ENCODE measurements around the gene CBX4. TPM values are rescaled to one million over a fixed set of nuclear protein-coding genes. Genes with fewer than 3 reads are reported as not detected.

CBX4 gene
- total RNA-seq, 1 donor from 2014 or later, result 19.2 TPM

DNA sequence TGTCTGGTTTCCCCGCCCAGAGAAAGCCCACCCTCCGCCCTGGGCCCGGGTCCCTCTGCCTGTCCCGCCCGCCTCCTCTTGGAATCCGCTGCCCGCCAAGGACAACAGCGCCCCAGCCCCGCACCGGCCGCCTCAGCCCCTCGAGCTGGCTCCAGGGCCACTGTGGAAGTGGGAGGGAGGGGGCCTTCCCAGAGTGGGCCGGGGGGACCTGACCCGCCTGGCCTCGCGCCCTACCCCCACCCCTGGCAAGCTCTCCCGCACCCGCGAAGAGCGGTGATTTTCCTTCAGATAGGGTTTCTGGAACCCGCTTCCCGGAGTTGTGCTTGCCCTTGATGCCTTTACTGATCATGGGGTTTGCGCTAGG is 40.1 kb downstream of the CBX4 start:
- DNase-seq, result no peak

GRCh38 chr17:79798299-79799173 is 40.7 kb downstream of the CBX4 start:
- DNase-seq, result no peak

DNA sequence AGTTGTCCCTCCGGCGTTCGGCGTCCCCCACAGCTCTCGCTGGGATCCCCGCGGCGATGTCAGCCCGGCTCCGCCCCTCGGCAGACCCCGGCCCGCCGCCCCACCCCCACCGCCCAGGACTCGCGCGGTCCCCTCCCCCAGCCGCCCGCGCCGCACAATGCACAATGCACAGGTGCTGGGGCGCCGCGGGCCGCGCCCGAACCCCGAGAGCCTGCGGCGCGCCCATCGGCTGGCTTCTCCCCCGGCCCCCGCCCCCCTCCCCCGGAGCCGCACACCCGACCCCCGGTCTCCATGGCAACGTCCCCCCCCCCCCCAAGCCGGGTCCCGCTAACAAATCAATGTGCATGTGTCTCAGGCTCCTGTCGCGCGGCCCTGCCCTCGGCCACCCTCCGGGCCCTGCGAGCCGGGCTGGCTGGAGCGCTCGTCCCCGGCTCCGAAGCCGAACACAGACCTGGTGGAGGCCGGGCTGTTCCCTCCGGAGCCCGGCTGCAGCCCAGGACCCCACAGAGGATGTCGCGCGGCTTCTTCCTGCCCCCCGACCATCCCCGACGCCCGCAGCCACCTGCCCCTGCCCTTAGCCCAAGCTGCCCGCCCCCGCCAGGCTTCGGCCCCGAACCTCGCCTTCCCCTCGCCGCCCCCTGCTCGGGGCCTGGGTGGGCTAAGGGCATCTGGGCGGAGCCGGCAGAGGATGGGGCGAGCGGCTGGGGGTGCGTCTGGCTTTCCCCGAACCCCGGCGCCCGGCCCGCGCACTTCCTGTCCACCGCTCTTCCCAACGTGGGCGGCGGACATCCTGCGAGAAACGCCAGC is 41.5 kb downstream of the CBX4 start:
- no peak for DNase-seq

DNA sequence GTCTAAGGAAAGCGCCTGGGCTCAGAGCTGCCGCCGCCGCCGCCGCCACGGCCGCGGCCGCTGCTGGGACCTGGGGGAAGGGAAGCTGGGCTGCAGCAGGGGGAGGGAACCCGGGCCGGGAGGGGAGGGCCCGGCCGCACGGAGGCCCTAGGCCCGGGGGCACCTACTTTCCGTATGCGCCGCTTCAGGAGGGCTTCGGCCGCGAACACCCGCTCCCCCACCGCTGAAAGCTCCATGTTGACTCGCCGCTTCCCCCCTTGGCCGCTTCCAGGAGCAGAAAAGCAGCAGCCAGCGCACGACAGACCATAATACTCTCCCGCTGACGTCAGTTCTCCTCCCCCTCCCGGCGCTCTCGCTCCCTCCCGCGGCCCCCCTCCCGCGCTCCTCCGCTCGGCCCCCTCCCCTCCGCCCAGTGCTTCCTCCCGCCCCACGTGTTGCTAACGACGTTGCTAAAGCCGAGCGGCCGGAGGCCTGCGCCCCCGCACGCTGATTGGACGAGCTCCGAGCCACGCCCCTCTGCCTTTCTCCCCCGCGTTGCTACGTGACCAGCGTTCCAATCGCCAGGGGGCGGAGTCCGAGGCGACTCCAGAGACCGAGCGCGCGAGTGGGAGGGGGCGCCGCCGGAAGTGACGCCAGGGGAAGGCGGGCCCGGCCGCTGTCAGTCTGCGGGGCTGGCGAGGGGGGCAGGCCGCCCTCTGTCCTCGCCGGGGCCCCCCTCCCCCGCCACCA is 42.3 kb downstream of the CBX4 start, which contains the start of gene CBX8:
Gene CBX8 (minus strand): TSS at position 315 of the 729 bp plus-strand sequence. CDS start 79 bp downstream, at position 236.
- peak; percentile 98 for DNase-seq

GRCh38 chr17:79796444-79796762 is 42.8 kb downstream of the CBX4 start:
- DNase-seq, result no peak

DNA sequence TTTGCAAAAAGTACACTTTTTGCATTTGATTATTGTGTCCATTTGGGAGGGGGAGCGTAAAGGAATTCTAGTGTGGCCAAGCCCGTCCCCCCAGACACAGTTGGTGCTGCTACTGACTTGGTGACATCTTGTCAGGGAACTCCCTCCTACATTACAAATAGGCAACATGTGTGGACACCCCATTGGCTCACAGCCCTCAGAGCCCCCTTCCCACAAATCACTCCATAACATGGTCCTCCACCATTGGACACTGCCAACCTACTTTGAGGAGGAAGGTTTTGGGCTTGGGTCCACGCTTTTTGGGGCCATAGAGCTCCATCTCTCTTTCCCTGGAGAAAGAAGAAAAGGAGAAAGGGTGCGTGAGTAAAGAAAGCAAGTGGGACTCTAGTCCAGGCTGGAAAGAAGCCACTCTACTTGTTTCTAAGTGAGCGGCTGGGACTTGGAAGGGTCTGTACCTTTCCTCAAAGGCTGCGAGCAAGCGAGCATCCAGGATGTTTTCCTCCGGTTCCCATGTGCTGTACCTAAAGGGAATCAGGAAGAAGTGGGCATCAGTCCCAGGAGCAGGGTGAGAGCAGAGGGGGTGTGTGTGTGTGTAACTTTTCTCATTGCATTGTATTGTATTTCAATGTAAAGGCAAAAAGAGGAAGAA is 43.3 kb downstream of the CBX4 start:
- DNase-seq, result no peak

DNA sequence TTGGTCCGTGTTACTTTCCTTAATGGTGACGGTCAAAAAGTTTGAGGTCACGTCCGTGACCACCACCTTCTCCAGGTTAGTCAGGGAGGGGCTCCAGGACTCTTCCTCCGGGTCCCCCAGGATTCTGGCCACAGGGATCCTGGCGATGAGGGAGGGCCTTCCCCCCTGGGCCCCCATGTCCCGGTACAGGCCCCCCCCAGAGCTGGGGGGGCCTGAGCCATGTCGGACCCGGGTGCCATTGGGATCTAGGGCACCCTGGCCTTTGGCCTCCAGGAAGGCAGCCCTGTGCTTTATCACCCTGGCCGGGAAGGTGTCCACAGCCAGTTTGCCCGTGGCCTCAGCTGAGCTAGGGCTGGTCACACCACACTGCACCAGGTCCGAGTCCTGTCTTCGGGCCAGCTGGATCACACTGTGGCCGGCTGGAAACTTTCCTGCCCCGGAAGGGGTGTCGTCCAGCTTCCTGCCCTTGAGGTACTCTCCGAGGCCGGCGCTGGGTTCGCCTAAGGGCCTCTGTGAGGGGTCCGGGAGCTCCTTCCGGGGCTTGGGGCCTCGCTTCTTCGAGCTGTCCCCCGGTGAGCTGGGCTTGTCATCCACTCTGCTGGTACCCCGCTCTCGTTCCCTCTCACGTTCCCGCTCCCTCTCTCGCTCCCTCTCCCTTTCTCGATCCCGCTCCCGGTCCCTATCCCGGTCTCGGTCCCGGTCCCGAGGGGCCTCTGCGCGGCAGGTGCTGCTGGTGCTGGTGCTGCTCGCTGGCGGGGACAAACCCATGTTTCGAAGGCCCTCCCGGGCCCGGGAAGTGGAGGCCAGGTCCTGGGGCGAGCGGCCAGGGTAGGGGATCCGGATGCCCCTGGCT is 44.4 kb downstream of the CBX4 start:
- no peak for DNase-seq

- no peak for DNase-seq
Measured at GRCh38 chr17:79793924-79794304, 45.3 kb downstream of the CBX4 start.

- DNase-seq, result no peak
Measured at GRCh38 chr17:79792984-79793923, 46.0 kb downstream of the CBX4 start.

DNA sequence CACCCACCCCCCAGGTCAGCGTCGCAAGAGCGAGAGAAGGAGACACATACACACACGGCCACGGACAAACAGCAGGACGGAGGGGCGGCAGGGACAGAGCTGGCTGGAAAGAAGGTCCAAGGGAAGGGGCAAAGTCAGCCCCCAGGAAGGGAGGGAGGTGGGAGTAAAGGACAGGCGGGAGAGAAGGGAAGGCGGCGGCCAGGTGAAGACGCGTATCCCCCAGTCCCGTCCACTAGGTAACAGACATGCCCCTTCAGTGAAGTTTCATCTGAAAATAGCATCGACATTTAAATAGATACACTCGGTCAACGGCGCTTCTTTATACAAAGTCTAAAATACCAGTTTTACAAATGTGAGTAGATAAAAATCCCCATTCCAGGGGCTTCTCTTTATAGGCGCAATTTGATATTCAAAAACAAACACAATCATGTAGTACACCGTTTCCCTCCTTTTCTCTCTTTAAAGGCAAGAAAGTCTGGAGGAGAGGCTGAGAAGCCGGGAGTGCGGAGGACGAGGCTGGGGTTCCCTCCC is 46.8 kb downstream of the CBX4 start:
- DNase-seq, result no peak

DNA sequence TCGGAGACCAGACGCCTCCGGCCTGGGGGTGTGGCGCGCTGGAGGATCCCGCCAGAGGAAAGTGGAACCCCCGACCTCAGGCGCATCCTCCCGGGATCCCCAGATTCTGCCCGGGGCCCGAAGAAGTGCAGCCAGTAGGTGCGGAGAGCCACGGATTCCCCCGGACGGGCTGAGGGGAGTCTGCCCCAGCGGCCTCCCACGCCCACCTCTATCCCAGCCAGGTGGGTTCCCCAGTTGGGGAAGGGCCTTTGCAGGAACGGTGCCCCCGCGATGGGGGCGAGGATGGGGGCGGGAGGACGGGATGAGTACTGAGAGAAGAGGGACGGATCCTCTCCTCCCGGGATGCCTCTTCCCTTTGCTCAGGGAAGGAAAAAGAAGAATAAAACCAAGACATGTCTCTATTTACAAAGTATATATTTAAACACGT is 47.5 kb downstream of the CBX4 start:
- DNase-seq, result no peak

DNA sequence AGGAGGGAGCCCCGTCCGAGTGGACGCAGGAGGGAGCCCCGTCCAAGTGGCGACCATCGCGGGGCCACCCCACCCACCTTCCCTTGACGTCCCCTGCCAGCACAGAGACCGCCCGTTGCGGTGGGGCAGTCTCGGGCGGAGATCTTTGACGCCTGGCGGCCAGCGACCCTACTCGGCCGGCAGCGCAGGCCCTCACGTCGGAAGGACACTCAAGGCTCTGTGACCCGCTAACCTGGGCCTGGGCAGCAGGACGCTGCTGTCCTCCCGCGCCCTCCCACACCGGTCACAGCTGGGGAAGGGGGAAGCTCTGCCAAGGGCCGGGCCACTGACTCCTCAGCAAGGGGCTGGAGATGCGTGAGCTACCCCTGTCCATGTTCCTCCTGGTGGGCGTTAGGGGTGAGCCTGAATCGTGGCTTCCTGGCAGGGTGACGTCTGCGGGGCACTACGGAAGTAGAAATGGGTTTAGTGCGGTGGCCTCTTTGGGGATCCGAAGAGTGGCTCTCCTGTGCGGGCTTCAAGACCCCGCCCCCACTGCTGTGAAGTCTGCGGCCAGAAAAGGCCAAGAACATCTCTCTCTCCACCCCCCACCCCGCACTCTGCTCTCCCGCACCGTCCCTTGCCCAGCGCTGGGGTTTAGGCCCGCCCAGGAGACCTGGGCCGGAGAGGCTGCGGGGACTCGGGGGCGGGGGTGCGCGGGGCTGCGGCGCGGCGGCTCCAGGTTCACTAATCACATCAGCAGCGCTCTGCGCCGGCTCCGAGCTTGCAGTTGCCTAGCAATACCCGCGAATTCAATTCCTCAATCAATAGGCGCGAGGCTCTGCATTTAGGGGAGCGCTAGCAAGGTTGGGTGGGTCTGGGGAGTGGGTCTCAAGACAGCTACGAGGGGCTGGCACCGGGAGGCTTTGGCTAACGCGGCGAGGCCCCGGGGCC is 48.2 kb downstream of the CBX4 start:
- no peak for DNase-seq

DNA sequence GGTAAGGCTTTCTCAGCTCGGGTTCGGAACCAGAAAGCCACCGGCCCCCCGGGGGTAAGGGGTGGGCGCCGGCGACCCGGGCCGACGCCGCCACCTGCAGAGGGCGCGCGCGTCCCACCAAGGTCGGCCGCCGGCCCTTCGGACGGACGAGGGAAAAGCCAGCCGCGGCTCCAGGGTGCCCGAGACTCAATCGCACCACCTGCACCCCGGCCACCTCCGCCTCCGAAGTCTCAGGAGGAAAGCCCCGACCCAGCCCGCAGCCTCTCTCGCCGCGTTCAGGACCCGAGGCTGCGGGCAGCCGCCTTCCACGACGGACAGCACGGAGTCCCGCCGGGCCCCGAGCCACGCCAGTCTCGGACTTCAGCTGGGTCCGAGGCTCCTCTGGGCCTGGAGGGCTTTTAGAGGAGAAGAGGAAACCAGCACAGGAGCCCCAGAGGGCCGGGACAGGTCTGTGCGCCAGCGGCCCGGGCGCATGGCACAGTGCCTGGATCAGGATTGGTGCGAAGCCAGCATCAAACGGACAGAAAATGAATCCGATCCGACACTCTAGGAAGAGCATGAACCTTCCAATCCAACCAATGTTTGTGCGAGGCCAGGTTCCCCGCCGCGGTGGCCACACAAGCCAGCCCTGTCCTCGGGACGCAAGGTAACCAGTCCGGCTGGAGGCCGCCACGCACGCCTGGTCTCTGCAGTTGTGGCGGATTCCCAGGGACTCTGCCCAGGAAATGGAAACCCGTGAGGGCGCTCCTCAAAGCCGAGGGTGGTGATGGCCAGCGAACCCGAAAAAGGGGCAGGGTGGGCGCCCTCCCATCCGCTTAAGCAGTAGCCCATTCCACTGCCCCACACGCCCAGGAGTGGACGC is 49.1 kb downstream of the CBX4 start:
- no peak for DNase-seq

DNA sequence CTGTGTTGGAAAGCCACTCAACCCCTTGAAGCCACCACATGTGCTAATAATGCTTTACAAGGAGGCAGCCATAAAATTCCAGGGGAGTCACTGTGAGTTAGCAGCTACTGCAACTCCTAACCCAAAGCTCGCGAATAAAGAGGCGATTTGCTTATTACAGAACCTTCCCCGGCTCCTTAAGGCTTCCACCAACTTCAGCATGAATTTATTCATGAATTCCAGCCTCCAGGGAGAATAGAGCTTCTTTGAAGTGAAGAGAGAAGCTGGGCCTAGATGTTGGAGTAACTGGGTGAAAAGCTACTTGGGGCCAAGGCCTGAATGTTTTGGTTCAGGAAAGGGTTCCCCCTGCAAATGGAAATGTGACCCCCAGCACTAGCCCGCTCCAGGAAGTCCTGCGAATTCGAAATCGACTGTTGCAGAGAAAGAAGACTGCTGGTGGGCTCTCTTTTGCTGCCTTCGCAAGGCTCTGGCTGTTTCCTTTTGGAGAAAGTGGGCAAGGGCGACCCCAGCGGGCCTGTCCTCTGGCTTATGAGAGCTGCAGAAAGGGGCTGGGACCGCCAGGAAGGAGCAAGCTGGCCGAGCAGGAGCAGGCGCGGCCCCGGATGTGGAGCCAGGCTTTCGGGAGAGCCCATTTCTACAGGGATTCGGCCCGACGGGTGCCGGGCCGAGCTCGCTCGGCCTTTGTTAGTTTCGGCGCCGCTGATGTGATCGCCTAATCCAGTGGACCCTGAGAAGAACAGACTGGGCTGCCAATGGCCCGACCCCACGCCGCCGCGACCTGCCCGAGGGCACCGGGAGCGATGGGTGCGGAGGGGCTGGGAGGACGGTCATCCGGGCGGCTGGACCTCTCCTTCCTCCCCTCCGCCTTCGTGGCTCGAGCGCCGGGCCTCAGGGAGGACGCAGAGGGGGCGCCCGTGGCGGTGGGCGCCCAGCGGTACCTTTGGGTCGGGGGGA is 50.0 kb downstream of the CBX4 start:
- no peak for DNase-seq

DNA sequence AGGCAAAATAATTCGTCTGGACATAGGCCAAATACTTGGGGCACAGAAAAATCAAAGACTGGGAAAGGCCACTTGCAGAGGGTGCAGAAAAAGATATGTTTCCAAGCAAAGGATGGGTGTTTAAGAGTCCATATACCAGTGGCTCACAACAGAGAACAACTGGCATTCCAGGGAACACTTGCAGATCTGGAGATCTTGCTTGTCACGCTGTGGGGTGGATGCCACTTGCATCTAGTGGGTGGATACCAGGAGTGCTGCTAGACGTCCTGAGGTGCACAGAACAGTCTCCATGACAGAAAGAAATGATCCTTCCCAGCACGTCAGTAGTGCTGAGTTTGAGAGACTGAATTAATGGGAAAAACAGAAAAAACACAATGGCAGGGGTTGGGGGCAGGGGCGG is 50.8 kb downstream of the CBX4 start:
- no peak for DNase-seq

DNA sequence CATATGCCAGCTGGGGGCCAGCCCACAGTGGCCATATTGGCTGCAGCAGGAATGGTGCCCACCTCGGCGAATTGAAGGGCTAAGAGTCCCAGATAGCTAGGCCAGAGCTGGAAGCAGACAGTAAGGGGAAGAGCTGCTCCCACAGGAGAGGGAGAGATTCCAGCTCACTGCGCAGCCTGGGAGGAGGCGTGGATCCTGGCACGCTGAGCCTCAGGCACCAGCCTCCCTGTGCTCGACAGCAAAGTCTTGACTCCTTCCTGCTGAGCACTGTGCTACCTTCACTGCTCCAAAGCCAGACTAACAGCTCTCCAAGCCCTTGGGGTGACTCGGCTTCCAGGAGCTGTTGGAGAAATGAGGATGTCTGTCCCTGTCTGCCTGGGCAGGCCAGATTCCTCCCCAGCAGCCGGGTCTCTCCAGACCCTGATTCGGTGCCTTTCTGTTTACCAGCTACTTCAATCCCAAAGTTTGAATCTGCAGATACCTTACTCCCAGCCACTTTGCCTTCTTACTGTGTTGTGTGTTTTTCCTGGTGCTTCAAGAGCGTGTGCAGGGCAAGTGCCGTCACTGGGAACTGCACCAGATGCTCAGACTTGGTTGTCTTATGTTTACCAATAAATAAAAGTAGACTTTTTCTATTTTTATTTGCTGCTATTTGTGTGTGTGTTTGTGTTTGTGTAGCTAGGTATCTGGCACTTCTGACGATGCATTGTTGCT is 52.2 kb downstream of the CBX4 start:
- DNase-seq, result no peak
